ENCODE data around the gene TRNP1.

DNA sequence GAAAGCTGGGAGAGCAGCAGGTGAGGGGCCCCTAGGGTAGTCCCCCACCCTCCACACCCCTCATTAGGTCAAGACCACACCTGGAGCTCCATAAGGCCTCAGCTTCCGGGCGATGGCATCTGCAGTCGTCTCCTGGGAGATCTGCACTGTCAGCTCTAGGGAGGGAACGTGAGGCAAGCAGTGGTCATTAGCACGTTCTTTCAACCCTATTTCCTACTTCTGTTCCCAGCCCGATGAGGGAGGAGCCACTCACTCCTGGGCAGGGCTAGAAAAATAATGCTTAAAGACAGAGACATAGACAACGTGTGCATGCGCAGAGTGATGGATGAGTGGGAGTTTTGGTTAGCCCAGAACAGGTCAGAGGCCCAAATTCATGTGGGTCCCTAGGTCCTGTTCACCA is 42.9 kb upstream of the TRNP1 start:
- TF ChIP-seq CTCF (IDR thresholded peaks at IDR 0.05) (no peak), POLR2A (IDR thresholded peaks at IDR 0.05) (no peak)
